GM21390 (cell line): Measurements from ENCODE around the gene TMCO4.

Experiments used
- ATAC-seq: cut with Tn5 transposase; IDR thresholded peaks from one replicate; pipeline ENCODE4 v1.9.1; 2021; ENCODE audit not compliant: unreplicated experiment

Gene TMCO4

GRCh38 chr1:19750882-19751276, 48.8 kb downstream of the TMCO4 start:
- ATAC-seq = no peak

- no peak for ATAC-seq
Observed at GRCh38 chr1:19750101-19750881, 49.4 kb downstream of the TMCO4 start.

- ATAC-seq = no peak
Observed at GRCh38 chr1:19749685-19750084, 50.0 kb downstream of the TMCO4 start.

- no peak for ATAC-seq
Observed at GRCh38 chr1:19747761-19748160, 52.0 kb downstream of the TMCO4 start.

- no peak for ATAC-seq
Observed at GRCh38 chr1:19744886-19745285, 54.8 kb downstream of the TMCO4 start.

- no peak for ATAC-seq
Observed at GRCh38 chr1:19744335-19744743, 55.4 kb downstream of the TMCO4 start.

- ATAC-seq = no peak
Observed at GRCh38 chr1:19743793-19744192, 55.9 kb downstream of the TMCO4 start.

- ATAC-seq = no peak
Observed at GRCh38 chr1:19743180-19743579, 56.5 kb downstream of the TMCO4 start.

GRCh38 chr1:19739628-19740027, 60.1 kb downstream of the TMCO4 start:
- ATAC-seq = no peak

- ATAC-seq = no peak
Observed at GRCh38 chr1:19738669-19739068, 61.0 kb downstream of the TMCO4 start.

GRCh38 chr1:19738076-19738475, 61.6 kb downstream of the TMCO4 start:
- ATAC-seq = no peak

- no peak for ATAC-seq
Observed at GRCh38 chr1:19737104-19737825, 62.5 kb downstream of the TMCO4 start.

- ATAC-seq = no peak
Observed at GRCh38 chr1:19735440-19736127, 64.1 kb downstream of the TMCO4 start.

- no peak for ATAC-seq
Observed at GRCh38 chr1:19734472-19734999, 65.2 kb downstream of the TMCO4 start.

- ATAC-seq = no peak
Observed at GRCh38 chr1:19734056-19734455, 65.7 kb downstream of the TMCO4 start.

GRCh38 chr1:19733615-19734014, 66.1 kb downstream of the TMCO4 start:
- ATAC-seq = no peak

- ATAC-seq = no peak
Observed at GRCh38 chr1:19731311-19731821, 68.3 kb downstream of the TMCO4 start.

- ATAC-seq = no peak
Observed at GRCh38 chr1:19730793-19731192, 68.9 kb downstream of the TMCO4 start.

- no peak for ATAC-seq
Observed at GRCh38 chr1:19730232-19730631, 69.5 kb downstream of the TMCO4 start.

GRCh38 chr1:19728413-19729145, 71.1 kb downstream of the TMCO4 start:
- ATAC-seq = no peak

GRCh38 chr1:19725606-19726005, 74.1 kb downstream of the TMCO4 start:
- no peak for ATAC-seq
